M059J (cell line): ENCODE measurements around the gene DLX5. TPM values are rescaled to one million over a fixed set of nuclear protein-coding genes. Genes with fewer than 3 reads are reported as not detected.

Experiments used
- DNase-seq: peaks from one replicate; pipeline ENCODE4 v3.0.0-alpha.2; 2012; ENCODE audit warnings: low read depth
- total RNA-seq: library from RNA; depleted of rRNA; stranded (reverse); fragments of >200 nt; shearing (Covaris generic); gene quantifications from 2 replicates; pipeline ENCODE4 v1.2.3, GENCODE V29; 2014

DLX5 gene
- total RNA-seq, 1 experiment from 2014 or later: 1.2 TPM

DNA sequence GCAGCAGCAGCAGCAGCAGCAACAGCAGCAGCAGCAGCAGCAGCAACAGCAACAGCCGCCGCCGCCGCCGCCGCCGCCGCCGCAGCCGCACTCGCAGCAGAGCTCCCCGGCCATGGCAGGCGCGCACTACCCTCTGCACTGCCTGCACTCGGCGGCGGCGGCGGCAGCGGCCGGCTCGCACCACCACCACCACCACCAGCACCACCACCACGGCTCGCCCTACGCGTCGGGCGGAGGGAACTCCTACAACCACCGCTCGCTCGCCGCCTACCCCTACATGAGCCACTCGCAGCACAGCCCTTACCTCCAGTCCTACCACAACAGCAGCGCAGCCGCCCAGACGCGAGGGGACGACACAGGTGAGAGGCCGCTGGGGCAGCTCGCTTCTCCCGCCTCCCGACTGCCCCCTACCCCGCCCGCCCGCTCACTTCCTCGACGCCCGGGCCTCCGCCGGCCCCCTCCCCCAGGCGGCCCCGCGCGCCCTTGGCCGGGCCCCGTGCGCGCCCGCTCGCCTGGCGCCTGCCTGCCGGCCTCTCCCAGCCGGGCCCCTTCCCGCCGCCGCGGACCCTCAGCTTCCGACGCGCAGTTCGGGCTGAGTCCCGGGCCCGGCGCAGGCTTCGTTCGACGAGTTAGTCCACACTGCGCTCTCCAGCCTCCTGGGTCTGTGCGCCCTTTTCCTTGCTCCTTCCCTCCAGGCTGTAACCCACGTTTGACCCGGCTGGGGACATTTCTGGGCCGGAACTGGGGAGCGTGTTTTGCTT is 18.4 kb downstream of the DLX5 start:
- DNase-seq: peak; percentile 50

DNA sequence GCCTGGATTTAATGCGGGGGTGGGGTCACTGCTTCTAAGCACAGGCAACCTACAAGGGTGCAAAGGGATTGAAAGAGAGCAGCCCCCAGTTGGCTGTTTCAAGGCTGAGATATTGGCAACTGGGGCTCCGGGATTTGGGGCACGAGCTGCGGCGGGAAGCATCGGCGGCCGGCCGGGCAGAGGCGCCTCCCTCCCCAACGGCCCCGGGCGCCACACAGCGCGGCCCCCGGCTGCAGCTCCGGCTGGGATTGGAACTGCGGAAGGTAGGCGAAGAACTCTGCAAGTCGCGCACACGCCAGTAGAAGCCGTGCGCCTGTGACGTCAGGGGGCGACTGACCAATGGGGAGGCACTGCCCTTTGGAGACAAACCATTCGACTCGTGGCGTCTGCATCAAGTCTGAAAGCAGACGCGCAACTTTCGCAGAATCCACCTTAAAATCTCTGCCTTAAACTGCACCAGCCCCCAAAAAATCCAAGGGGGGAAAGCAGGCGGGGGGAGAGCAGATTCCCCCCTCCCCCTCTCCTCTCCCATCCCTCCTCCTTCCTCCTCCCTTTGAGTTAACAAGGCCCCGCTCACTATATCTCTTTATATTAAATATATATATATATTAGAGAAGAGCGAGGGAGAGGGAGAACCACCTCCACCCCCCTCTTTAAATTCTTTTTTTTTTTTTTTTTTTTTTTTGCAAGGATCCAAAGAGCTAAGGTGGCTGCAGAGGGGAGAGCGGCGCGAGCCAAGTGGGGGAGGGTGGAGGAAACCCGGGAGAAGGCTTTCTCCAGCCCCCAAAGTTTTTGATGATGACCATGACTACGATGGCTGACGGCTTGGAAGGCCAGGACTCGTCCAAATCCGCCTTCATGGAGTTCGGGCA is 19.2 kb downstream of the DLX5 start, which contains the start of gene DLX6:
TSS of gene DLX6 (plus strand) at position 371 of the 872 bp plus-strand sequence. CDS start at position 796, 425 bp downstream.
- peak; percentile 91 for DNase-seq

DNA sequence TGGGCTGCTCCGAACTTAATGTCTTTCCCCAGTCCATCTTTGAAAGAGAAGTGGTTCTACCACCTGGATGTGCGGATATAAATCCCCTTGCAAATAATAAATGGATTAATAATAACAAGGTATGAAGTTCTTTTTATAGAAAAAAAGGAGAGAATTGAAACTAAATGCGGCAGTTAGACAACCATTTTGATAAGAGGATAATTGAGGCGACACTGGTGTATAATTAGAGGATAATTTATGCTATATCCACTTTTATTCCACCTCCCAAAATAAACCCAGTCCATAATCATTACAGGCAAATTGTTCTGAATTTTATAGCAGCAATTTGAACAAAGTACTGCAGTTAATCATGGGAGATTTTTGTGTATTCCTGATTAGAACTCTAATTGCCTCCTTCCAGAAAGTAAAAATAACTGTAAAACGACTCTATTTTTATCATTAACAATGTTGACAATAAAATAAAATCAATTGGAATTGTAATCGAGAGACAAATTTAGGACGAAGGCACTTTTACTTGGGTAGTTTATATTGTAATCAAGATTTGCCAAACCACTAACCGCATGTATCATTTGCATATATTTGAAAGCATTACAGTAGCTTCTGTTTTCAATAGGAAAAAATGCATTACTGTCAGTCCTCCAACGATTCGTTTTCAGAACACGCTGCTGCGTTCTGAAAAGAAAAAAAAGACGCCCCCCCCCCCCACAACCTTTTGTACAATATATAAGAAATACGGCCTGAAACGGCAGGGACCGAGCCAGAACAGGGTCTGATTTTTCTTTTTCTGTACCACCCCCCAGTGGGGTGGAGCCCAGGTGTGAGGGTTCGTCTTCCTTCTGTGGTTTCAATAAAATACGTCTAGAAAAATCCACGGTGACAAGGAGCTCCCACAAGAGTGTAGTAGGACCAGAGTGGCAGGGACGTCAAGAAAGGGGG is 20.1 kb downstream of the DLX5 start:
- DNase-seq: peak; percentile 29

DNA sequence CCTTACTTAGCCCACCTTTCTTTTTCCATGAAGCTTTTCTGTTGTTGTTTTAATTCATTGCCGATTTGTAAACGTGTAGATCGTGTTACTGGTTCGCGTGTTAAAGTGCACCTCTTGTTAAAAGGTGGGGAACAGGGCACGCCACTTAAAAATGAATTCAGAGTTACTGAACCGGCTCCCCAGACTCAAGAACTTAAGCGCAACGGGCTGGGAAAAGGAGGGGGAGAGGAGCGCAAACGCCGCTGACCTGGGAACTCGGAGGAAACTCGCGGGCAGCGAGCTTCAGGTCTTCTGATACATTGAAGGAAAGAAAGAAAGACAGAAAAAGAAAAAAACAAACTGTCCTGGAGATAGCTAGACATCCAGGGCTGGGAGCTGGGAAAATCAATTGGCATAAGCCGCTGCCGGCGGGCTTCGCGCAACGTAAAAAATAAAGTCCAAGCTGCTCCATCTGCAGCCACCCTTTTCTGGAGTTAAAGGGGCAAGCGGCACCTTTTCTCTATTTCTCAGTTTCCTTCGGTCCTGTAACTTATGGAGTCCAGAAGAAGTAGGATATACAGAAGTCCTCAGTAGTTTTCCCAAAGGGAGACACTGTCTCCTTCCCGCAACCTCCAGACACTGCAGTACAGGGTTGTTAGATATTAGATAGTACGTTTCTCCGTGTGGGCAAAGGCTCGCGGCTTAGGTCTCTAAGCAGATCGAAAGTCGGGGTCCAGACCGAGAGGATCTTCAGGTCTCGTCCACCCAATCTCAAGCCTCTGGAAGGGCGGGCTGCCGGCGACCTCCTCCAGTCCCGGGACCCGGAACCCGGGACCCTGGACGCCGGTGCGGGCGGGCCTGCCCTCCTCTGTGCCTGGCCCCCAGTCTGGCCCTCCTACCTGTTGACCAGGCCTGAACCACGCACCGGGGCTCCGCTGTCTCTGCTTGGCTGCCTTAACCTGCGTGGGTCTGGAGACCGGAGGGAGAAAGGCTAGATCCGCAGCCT is 21.1 kb downstream of the DLX5 start:
- DNase-seq: no peak

DNA sequence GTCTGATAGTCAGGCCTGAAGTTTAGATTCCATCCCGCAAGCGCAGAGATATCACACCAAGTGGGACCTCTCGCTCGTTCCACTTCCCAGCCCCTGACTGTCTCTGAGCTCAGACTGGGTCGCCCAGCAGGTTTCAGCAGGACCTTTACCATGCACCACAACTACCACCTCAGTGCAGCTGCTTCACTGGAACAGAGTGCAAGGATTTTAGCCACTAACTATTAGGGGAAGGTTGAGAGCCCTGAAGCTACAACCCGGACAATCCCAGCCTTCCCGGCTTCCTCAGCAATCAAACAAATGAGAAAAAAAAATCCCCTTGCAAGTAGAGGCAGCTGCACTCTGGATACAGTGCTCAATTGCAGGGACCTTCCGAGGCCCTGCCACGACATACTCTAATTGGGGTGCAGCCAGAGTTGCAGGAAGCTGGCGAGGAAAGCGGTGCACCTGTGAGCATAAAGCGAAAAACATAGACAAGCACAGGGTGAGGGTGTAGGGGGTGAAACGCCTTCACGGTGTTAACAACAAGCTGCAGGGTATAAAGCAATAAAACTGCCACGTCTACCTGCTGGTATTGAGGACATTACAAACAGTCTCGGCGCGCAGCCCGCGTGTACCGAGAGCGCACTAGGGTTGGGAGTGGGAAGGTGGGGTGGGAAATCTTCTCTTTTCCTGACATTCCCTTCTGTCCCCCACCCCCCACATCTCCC is 21.9 kb downstream of the DLX5 start:
- DNase-seq: no peak

DNA sequence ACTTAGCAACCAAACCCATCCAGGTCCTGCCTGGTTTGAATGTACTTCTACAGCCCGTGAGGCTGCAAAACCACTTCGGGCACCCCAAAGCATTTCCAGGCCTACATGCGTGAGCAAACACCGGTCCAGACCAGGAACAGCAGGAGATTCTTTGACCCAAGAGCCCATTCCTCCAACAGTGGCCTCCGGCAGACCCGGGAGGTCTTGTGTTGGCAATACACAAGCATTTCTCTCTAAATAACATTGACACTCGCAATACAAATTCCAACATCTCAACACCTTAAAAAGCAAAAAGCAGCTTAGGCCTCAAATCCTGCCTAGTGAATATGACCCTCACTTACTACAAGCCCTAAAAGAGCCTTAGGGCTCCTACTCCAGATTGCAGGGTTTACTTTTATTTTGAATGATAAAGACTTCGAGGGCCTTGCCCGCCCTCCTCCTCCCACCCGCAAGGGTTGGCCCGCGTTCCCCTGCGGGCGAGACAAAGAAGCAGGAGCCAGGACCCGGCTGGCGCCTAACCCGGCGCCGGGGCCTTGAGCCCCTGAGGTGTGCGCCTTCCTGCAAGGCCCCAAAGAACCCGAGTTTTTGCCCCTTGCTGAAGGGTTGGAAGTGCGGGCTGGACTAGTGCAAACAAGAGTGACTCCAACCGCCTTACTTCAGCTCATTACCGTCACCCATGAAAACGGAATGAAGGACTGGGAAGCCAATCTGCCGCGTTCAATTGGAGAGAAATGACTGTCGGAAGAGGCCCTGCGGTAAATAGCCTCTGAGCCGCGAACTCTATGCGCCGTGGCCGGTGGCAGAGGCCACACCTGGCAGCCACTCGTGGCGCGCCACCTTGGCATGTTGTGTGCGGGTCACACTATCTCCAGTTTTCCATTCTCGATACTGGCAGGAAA is 22.7 kb downstream of the DLX5 start:
- DNase-seq: no peak

DNA sequence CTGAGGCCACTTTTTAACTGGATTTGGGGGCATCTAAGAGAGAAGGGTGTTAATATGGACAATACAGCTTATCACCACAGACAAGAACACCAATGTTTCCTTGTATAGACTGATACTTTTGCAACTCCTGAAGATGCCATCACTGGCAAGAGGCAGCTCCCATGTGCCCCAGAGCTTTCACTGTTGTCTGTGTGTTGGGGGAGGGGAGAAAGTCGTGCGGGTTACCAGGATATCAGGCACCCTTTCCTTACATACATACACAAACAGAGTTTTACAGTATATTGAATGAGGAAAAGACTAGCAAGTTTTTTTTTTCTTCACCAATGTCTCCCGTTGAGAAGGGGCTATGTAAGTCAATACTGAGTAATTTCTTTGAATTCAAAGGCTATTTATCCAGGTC is 23.4 kb downstream of the DLX5 start:
- no peak for DNase-seq

DNA sequence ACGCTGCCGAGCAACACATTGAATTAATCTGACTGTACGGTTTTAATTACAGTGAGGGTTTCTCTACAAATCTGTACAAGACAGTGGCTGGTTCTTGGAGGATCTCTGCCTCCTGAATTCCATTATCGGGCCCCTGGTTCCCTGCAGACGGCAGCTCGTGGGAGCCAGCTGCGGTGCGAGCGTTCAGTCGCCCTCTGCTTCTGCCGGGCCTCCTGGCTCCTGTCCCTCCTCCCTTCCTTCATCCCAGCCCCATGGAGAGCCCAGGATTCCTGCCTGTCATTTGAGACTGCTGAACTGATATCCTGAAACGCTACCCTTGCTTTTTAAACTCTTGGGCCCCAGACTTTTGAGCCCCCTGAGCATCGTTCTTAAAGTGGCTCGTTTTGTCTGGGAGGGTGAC is 25.9 kb downstream of the DLX5 start:
- no peak for DNase-seq

DNA sequence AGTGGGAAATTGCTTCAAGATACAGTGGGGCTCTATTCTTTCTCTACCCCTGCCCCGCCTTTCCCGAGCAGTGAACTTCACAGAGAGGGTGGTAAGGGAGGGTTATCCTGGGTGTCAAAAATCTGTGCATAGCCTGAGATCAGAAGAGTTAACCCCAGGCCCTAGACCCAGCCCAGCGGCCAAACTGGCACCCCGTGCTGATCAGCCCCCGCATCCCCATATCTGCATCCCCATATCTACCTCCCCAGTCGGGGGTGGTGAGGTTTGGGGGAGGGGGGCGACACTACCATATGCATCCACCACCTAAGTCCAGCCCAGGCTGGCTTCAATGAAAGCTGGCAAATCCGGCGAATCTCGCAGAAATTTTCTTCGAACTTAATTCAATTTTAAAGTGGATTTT is 26.3 kb downstream of the DLX5 start:
- no peak for DNase-seq

DNA sequence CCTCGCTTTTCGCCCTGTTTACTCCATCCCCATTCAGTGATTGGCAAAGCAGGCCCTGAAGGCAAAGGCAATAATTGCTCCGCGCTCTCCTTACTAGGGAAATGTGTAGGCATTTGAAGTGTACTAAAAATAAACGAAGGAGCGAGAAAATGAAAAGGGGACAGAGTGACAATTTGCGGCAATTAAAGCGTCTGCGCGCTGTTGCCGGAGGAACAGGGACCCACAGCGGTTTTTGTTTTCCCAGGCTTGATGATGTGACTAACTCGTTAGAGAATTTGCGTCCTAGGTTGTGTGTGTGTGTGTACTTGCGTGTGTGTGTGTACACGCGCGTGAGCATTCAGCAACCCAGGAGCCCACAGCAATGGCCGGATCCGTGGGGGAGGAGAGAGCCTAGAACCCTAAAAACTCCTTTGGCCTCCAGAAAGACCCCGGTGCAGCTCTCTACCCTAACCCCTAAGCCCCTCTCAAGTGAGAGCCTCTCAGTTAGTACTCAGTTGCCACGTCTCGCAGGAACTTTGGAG is 27.1 kb downstream of the DLX5 start:
- peak; percentile 52 for DNase-seq

DNA sequence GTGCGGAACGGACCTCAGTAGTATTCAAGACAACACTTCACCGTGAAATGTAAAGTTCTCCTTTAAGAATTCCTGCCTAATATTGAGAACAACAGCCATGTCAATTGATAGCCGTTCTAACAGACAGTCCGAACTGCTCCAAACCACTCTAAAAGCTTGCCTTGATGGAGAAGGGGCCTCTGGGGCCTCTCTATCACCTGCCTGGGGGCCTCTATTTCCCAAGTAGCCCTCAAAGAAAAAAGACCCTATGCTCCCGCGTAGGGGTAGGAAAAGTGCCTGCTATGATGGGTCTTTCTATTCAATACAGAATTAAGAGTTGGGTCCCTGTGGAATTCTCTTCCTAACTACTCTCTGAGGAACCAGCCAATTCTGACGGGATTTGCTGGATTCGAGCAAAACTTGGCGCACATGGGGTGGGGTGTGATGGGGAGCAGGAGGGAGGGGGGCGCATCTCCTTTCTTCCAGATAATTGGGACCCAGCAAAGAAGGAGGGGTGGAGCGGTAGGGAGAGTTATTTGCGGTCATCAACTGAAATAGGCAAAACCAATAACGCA is 27.6 kb downstream of the DLX5 start:
- DNase-seq: no peak

DNA sequence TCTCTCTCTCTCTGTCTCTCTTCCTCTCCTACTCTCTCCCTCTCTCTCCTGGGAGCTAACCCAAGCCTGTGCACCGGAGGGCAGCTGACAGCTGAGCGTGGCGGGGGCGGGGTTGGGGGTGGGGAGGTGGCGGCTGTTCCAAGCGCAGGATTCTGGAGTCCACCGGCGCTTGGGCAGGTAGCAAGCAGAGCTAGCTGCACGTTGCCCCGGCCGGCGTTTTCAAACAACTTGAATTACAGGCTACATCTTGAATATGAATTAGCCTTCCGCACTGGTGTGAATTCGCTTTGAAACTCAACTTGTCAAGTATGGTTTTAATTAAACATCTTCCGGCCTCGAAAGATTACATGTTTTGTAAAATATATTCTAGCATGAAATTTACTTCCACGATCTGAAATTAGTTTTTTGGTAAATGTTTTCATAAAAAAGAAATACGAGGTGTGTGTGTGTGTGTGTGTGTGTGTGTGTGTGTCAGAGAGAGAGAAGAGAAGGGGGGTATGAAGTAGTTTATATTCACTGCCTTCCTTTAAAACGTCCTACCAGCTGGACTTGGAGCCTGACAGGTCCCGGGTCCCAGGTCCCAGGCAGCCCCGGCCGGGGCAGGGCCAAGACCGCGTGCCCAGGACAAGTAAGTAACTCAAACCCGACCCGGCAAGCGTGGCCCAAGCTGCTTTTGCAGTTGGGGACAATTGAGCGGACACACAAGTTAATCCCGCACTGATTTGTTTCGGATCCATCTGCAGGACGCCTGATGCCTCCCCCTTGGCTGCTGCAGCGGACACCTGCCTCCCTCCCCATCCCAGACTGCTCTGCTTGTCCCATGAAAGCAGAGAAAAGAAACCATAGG is 28.3 kb downstream of the DLX5 start:
- peak; percentile 18 for DNase-seq

DNA sequence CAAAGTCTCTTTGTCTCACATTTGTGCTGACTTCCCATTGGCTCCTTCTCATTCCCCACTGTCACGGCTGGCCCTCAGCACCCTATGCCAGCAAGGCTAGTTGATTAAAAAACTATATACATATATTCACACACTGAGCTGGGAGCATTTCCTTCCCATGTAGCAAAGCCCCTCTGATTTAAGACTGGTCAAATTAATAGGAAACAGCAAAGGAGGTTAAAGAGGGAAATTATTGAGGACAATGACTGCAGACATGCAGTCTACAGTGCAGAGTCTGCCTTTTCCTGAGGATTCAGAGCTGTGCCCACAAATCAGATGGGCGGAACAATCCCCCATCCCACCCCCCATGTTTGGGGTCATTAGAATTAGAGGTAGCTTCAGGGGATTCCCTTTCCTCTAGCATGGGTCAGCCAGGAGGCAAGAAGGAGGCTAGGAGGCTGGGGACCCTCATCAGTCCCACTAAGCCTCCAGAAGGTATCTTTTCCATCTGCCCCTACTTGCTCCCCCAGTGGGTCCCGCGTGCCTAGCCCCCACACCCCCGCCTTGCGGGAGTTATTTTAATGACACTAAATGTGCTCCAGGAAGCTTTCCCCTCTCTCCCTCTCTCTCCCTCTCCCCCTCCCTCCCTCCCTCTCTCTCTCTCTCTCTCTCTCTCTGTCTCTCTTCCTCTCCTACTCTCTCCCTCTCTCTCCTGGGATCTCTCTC is 29.1 kb downstream of the DLX5 start:
- no peak for DNase-seq

DNA sequence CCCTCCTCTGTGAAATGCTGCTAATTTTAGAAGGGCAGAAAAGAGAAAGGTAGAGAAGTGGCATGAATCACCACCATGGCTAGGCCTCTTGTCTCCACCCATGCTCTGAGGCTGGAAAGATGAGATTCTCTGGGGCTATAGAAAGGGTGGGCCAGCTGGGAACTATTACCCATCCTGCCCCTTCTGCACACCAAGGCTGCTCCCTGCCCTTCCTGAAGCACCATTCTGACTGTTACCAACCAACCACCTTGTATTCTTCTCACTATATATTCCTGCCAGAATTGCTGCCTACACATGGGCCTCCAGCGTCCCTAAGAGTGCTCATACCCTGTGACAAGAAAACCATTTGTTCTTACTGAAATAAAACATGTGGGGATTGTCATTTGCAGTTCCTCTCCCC is 30.7 kb downstream of the DLX5 start:
- no peak for DNase-seq

DNA sequence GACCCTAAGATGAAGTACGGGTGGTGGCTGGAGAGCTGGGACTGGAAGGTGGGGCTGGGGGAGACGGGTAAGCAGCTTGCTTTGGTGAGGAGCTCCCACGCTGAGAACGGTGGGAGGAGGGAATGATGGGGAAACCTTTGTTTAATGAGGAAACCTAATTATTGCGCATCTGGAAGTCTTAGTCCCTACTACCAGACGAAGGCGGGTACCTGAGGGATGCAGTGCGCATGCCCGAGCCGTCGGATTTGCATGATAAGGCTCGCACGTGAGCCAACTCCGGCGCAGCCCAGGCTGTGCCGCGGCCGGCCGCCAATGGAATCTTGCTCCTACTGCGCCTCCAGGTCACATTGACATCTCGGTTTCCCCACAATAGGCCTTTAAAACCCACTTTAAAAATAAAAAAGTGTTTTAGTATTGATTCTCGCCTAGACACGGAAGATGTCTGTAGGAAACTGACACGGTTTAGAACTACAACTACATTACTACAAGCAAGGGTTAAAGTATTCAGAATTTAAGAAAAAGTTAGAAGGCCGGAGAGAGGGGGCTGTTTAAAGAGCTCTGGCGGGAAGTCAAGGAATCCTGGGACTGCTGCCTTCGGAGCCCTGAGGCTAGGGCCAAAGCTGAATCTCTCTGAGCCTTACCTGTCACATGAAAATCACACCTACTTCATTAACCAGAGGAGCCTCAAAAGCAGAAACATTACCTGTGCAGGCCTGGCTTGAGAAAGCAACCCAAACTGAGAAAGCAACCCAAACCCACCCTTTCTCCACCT is 31.4 kb downstream of the DLX5 start:
- DNase-seq: no peak
